Colon (tissue), 2 donors: ENCODE measurements around the gene SAMD9L.
"Not testable (repeated sequence)": the region's sequence is repeated elsewhere in the genome, so short reads cannot be mapped to it uniquely, and the experiment has no call there.

ENCODE experiments used
- FAIRE-seq: peaks from 2 replicates; lab custom pipeline; 2012; peaks lifted over from hg19 to GRCh38; lab: Jason Lieb, UNC
- donor health status: control.
- donor health status: control.

The SAMD9L gene

DNA sequence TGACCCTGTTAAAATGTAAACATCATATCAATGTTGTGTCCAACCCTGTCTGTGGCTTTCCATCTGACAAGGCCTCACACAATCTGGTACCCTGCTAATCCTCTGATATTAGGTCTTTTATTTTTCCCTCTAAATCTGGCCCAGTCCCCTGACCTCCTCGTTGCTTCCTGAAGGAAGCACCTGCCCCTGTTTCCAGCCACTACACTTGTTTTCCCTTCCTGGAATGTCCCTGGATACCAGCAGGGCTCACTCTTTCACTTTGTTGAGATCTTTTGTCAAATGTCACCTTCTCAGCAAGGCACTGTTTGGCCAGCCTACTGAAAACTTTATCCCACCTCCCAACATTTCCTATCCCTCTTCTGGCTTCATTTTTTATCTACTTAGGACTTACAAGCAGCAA lies 2.1 kb downstream of the SAMD9L start:
- no peak for FAIRE-seq

DNA sequence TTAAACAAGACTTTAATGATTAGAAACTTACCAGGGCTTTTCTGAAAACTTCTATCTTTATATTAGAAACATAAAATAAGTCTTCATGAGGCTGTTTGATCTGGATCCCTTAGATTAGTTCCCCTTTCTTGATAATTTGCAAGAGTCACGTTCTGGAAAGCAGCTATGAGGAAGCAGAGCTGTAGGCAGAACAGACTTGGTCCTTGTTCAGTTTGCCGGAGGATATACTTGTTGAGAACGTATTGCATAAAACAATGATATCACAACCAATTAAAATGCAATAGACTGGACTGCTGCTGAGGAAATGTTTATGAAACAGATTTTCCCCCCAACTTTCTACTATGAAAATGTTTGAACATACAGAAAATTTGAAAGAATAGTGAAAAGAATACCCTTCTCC lies 2.8 kb downstream of the SAMD9L start:
- FAIRE-seq = no peak

DNA sequence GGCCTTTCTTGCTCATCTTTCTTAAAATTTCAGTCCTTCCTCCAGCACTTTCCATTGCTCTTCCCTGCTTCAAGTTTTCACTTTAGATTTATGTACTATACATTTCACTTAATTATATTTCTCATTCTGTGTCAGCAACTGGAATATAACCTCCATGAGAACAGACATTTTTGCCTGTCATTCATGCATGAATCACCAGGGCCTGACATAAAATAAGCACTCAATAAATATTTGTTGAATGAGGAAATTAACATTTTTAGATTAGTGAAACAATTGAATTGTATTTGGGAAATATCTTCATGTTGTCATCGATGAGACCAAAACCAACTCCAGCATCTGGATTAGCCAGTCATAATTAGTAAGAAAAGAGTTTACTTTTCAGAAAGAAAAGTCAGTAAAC lies 6.1 kb downstream of the SAMD9L start:
- FAIRE-seq = no peak

DNA sequence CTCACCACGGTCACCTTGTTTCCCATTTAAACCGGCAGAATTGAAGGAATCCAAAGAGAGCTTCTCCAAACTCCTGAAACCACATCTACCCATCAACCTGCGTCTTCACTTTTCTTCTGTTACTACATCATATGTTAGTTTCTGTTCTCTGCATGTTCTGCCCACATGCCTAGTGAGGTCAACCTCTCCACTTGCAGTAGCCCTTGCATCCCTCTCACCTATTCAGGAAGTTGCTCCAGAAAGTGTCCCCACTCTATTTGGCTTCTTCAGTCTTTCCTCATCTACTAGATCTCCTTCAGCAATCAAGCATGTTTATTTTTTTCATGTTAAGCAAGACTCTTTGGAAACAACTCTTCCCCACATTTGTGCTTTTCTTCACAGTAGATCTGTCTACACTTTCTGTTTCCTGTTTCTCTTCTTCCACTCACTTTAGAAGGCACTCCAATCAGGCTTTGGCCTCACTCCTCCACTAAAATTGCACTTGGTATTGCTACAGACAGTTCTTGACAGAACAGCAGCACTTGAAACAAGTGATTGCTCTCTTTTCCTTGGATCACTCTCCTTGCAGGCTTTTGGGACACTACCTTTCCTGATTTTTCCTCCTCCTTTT lies 7.5 kb downstream of the SAMD9L start:
- no peak for FAIRE-seq

DNA sequence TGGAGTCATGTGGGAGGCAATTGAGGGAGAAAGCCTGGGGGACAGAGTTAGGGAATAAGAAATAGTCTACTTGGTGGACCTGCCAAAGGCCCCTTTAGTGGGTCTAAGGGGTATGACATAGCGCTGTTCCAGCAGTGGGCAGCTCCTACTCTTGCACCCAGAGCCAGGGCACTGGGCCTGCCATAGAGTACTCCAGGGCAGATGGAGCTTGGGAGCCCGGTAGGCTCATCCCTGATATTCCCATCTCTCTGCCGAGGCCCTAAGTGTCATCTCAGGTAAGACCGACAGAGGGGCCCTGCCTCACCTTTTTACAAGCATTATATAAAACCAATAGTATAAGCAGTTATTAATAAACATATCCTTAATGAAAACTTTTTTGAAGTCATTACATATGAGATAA lies 9.6 kb downstream of the SAMD9L start:
- FAIRE-seq = no peak

DNA sequence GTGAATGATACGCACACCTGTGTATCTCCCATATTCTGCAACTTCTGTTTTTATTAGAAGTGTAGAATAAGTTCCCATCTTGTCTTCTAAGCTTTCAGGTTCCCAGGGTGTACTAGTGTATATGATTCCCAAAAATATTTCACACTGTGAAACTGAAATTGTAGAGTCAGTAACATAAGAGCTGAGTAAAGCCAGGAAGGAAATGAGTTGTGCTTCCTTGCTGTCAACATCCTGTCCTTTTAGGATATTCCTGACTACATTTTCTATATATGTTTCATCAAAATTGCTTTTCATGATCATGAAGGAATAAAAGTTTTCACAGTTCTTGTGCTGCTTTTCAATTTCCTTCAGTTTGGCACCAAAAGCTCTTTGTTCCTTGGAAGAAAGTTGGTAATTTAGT lies 15.2 kb downstream of the SAMD9L start:
- no peak for FAIRE-seq

DNA sequence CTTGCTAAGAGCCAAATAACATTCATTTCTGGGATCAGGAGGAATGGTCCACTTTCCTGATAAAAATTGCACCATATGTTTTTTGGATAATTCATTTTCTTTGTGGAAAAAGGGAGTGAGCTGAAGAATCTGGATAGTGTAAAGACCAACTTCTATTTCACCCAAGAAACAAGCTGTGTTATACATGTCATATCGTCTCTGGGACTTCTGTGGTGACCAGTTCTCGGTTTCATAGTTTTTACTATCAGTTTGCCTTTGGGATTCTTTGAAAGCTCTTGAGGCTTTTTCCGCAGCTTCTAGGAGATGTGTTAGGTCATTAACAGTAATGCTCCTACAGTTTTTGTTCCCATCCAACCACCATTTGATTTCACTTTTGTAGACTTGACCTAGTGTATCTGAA lies 16.0 kb downstream of the SAMD9L start:
- no peak for FAIRE-seq

DNA sequence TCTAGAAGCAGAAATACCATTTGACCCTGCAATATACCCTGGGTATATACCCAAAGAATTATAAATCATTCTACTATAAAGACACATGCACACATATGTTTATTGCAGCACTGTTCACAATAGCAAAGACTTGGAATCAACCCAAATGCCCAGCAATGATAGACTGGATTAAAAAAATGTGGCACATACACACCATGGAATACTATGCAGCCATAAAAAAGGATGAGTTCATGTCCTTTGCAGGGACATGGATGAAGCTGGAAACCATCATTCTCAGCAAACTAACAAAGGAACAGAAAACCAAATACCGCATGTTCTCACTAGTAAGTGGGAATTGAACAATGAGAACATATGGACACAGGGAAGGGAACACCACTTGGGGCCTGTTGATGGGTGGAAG lies 21.2 kb downstream of the SAMD9L start:
- FAIRE-seq = not testable (repeated sequence)

DNA sequence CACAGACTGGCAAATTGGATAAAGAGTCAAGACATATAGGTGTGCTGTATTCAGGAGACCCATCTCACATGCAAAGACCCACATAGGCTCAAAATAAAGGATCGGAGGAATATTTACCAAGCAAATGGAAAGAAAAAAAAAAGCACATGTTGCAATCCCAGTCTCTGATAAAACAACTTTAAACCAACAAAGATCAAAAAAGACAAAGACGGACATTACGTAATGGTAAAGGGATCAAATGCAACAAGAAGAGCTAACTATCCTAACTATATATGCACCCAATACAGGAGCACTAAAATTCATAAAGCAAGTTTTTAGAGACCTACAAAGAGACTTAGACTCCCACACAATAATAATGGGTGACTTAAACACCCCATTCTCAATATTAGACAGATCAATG lies 24.7 kb downstream of the SAMD9L start:
- not testable (repeated sequence) for FAIRE-seq

DNA sequence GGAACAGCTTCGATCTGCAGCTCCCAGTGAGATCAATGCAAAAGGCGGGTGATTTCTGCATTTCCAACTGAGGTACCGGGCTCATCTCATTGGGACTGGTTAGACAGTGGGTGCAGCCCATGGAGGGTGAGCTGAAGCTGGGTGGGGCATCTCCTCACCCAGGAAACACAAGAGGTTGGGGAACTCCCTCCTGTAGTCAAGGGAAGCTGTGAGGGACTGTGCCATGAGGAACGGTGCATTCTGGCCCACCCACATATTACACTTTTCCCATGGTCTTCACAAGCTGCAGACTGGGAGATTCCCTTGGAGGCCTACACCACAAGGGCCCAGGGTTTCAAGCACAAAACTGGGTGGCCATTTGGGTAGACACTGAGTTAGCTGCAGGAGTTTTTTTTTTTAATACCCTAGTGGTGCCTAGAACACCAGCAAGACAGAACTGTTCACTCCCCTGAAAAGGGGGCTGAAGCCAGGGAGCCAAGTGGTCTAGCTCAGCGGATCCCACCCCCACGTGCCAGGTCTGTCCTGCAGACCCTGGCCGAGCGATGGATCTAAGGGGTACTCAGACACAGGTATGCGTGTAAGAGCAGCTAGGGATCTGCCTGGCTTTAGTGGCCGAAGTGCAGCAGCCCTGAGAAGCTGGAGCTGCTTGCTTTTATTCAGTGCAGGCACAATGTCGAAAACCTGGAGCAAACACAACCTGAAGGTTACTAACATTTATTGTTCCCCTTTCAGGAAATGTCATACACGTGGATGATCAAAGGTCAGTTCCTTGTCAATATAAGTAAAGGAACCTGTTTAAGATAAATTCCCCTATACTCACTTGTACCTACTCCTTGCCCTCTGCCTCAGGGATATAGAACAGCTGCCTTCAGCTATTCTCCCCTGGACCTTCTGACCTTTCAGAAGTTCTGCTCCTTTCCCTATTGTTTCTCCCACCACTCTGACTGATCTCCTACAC lies 27.3 kb downstream of the SAMD9L start:
- FAIRE-seq = no peak

DNA sequence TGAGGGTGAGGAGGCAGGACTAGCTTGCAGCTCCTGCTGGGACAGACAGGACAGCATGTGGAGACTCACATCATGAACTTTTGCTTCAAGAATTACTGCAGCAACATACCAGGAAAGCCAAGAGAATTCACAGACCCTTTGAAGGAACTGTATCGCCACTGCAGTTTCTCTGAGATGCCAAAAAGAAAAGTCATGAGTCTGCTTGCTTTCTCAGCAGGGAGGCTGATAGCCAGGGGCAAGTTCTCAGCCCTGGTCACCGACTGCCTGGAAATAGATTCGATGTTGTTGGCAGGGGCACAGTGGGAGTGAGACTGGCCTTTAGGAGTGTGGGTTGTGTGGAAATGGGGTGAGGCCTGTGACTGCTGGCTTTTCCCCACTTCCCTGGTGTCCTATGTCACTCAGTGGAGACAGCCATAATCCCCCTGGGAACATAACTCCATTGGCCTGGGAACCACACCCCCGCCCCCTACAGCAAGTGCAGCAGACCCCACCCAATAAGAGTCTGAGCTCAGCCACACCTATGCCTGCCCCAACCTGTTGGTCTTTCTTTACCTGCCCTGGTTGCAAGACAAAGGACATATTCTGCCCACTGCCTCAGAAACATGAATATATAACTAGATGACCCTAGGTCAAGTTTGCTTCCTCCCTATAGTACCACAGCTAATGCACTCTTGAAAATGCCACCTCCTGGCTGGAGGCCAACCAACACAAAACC lies 28.8 kb downstream of the SAMD9L start:
- FAIRE-seq = no peak

DNA sequence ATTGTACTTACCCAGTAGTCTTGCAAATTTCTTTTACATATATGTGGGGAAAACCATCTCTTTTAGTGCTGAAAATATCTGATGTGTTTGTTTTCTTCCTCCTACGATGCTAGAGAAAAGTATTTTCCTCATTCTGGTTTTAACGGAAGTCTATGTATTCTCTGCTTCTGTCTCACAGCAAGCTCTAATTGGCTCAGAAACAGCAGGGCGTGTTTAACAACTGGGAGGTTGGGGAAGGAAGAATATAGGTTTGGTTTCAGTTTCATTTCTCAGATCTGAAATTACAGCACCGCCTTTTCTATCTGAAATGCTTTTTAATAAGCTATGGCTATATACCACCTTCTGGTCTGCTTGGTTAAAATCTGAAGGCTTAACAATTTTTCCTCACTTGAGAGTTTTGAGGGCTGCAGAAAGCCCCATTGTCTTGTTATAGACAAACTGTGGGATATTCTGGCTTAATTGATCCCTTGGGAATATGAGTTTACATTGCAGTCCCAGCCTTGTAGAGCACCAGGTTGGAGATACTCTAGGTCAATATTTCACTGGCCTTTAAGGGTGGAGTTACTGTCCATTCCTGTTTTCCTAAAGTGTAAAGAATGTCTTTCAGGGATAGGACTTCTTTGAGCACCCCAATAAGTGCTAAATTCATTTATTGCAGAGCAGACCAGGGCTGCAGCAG lies 30.2 kb downstream of the SAMD9L start, which contains the start of gene SAMD9:
Gene SAMD9 (minus strand): TSS at position 128 of the 679 bp plus-strand sequence. CDS start 11,882 bp downstream, outside the sequence.
- peak; percentile 65 for FAIRE-seq

DNA sequence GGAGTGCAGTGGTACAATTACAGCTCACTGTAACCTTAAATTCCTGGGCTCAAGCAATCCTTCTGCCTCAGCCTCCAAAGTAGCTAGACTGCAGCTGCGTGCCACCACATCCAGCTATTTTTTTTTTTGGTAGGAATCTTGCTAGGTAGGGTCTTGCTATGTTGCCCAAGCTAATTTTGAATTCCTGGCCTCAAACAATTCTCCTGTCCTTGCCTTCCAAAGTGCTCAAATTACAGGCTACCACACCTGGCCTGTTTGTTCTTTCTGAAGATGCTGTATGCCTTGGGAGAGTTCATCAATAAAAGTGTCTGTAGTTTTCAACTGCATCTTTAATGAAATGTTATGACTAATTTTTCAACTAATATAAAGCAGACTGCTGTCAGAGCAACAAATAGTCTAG lies 30.9 kb downstream of the SAMD9L start:
- no peak for FAIRE-seq

DNA sequence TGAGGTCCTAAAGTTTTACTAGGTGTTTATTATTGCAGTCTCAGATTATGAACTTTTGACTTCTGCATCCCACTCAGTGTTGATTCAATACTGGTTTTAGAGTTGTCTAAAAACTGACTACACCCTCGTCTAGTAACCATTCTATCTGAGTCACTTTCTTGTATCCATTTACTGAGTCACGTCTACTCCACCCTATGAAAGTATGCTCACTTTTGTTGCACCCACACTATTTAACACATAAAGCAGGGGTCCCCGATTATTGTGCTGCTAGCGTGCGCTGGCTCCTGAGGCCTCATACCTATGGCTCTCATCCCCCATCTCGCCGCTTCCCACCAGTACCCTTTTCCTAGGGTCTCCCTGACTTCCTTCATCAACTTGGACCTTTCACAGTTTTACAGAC lies 32.4 kb downstream of the SAMD9L start:
- FAIRE-seq = no peak

DNA sequence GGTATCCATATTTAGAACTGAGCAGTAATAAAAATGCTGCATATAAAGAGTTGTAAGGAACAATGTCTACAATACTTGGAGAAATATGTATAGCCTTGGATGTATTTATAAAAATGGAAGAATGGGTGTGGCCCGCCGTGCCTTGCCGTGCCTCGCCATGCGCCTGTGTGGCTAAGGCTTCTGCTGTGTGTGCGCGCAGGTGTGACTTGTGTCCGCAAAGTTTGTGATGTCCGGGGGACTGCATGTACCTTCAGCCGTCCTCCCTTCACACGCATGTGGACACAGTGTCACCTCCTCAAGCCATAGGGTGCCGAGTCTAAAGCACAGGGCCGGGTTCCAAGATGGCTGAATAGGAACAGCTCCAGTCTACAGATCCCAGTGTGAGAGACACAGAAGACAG lies 40.2 kb downstream of the SAMD9L start:
- FAIRE-seq = no peak

DNA sequence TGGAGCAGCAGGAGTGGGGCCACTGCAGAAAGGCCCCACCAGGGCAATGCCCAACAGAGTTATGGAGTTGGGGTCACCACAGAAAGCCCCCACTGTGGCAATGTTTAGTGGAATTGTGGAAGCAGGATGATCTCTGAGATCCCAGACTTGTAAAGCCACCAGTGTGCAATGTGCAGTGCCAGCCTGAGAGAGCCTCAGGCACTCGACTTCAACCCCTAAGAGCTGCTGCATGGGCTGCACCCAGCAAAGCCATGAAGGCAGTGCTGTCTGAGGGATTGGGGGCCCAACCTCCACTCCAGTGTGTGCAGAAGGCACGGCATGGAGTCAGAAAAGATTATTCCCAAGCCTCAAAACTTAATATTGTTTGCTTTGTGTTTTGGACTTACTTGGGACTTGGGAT lies 50.8 kb downstream of the SAMD9L start:
- no peak for FAIRE-seq

DNA sequence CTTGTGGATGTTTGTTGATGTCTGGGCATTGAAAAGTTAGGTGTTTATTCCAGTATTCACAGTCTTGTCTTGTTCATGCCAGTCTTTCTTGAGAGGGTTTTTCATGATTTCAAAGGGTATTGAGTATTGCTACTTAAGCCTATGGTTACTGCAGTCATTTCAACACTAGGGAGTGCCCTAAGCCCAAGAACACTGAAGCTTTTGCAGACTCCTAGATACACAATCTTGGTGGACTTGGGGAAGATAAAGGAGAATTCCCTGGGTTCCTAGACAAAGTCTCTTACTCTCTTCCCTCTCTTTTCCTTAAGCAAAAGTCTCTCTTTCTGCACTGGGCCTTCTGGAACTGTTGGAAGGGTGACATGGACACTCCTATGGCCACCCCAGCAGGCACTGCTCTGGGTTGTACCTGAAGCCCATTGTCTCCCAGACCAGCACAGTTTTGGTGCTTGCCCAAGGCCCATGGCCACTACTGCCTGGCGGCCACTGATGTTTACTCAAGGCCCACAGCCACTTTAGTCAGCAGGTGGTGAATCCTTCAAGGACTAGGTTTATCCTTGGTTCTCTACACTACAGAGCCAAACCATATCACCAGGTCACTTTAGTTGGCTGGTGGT lies 55.3 kb downstream of the SAMD9L start:
- FAIRE-seq = no peak
